Skeletal muscle cell (primary cell): ENCODE results near the gene ZNF134.

Experiments
- DNase-seq: peaks from one replicate; pipeline ENCODE4 v3.0.0-alpha.2; 2010; ENCODE audit warnings: low read depth
- H3K4me3 ChIP-seq: 2 replicates; pipeline ENCODE4 v1.5.1; 2011; ENCODE audit warnings: low read depth, mild to moderate bottlenecking, control low read depth, low read length, moderate library complexity

The ZNF134 gene

DNA sequence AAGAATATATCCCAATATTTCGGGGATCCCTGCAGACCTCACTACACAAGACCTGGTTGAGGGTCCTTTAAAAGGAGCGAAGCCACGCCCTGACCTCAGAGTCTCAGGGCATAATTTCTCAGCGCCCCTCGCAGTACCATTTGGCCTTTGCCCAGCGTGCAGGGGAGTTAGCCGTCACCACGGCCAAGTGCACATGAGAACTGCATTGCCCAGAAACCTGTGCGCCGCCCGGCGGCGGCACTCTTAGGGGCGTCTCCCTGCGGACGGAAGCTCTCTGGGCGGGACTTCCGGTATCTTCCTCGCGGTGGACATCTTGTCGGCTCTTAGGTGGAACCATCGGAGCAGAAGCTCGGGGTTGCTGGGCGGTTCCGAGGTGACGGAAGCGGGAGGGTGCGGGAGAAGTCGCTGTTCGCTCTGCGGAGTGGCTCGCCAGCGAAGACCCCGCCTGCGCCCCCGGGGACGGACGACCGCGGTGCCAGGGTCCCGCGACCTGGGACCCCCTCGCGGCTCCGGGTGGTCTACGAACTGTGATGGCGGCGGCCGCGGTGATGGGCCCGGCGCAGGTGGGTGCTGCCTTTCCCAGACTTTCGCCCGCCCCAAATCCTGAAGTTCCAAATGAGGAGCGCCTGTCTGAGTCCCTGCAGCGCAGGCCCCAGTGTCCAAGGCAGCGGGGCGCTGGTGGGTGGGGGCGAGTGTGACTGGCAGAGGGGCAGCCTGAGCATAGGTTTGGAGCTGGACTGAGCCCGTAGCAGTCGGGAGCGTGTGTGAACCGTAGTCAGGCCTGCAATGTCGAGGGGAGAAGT lies at the start of gene ZNF134:
ZNF134 (plus strand) TSS at position 302 of the 803 bp plus-strand sequence. CDS start 5,227 bp downstream, outside the sequence.
- H3K4me3 ChIP-seq = peak within 1 kb of the TSS; percentile 98
- DNase-seq = peak; percentile 54

- H3K4me3 ChIP-seq = no peak overlapping the region
- DNase-seq = no peak
Observed at GRCh38 chr19:57566396-57567265, 47.4 kb upstream of the ZNF134 start.

DNA sequence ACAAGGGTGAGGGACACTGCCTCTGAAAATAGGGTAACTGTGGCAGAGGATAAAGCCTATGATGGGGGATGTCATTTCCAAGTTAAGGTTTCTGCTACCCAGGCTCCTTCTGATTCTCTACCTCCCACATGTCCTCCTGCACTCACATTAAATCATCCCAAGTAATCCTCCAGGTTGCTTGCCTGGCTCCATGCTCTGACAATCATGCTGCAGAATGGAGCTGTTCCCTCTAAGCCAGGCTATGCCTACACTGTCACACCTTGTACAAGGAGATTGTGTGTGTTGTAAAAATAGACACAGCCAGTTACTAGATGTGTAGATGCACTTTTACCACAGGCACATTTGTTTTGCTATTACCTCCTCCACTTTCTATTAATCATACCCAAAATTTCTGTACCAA lies 43.3 kb upstream of the ZNF134 start:
- no peak overlapping the region for H3K4me3 ChIP-seq
- DNase-seq = no peak

- no peak for DNase-seq
- H3K4me3 ChIP-seq = no peak overlapping the region
Observed at GRCh38 chr19:57572415-57572947, 41.6 kb upstream of the ZNF134 start.

DNA sequence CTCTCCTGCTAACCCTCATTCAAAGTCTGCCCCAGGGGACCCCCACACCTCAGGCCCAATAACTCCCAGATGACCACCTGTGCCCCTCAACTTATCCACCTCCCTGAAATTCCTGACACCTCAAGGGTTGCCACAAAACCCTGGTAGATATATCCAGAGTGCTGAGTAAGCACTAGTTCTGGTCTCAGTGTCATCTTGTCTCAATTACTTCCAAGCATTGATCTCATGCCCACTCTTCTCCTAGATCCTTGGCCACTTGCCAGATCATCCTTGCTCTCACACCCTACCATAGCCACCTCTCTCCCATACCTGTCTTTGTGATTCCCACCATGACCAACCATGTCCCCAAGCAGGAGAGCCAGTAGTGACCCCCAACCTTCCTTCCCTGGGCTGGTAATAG lies 37.4 kb upstream of the ZNF134 start:
- DNase-seq = no peak
- H3K4me3 ChIP-seq = no peak overlapping the region

GRCh38 chr19:57578487-57579205 lies 35.4 kb upstream of the ZNF134 start, which contains the start of gene ZNF416:
Gene ZNF416 (minus strand): TSS chr19:57578911. CDS start chr19:57578704, 207 bp downstream.
- peak; percentile 94 for DNase-seq
- H3K4me3 ChIP-seq = peak within 1 kb of the TSS; percentile 82

DNA sequence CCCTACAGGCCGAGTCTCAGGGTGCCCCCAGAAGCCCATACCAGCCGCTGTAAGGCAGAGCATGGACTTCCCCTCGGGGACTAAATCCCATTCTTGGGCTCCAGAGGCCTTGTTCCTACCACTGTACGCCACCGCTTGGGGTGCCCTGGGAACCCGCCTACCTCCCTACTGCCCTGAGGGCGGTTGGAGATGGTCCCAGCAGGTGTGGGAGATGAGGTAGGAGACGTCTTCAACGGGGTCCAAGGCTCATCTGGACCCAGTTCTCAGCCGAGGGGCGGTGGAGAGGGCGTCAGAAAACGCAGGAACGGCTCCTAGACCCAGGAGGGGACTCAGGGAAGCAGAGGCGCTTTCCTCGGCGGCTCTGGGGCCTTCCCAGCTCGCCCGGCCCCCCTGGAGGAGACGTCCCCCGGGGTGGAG lies 30.9 kb upstream of the ZNF134 start:
- DNase-seq = no peak
- H3K4me3 ChIP-seq = peak overlapping the region; percentile 60

DNA sequence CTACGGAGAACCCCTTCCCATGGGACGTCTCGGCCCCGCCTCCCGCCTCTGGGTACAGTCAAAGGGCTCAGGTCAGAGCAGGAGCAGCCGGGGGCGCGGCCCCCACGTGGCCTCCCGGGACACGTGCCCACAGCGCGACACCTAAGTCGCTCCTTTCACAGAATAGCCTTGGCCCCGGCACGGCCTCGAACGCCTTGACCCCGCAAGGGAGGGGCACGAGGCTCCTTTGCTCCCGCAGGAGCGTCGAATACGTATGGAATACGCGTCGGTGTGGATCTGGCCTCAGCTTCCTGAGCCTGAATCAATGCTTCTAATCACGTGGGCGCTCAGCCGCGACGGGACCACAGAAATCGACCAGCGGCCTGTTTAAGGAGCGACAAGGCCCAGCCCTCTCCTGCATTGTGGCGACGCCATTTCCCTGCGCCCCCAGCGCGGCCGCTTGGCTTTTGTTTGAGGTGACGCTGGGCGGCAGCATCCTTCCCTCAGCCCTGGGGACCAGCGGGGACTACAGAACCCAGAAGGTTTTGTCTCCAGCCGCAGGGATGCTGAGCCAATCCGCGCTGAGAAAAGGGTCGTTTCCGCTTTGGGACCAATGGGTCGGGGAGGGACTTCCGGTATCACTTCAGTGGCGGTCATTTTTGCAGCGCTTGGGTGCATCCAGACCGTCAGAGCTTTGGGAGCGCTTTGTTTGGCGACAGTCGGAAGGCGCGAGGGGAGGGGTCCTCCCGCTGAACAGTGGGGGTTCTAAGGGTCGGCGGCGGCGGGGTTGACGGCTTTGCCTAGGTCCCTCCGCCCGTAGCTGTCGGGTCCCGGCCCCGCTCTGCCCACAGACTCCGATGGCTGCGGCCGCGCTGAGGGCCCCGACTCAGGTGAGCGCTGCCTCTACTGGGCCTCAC lies 30.3 kb upstream of the ZNF134 start, which contains the start of gene ZIK1:
ZIK1 (plus strand) TSS at position 625 of the 896 bp plus-strand sequence; CDS start at position 837, 212 bp downstream.
- H3K4me3 ChIP-seq = peak within 1 kb of the TSS; percentile 60
- peak; percentile 72 for DNase-seq

DNA sequence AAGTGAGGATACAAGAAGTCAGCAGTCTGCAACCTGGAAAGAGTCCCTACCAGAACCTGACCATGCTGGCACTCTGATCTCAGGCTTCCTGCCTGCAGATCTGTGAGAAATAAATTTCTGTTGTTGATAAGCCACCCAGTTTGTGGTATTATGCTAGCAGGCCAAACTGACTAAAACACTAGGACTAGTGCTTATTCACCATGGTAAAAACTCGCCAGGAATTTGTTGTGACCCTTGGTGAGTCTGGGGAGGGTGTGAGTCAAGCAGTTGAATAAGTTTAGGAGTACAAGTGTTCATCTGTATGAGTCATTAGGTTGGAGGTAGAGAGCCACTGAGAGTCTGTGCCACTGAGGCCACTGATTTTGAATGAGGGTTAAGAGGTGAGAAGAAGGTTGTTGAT lies 26.5 kb upstream of the ZNF134 start:
- no peak for DNase-seq
- no peak overlapping the region for H3K4me3 ChIP-seq

DNA sequence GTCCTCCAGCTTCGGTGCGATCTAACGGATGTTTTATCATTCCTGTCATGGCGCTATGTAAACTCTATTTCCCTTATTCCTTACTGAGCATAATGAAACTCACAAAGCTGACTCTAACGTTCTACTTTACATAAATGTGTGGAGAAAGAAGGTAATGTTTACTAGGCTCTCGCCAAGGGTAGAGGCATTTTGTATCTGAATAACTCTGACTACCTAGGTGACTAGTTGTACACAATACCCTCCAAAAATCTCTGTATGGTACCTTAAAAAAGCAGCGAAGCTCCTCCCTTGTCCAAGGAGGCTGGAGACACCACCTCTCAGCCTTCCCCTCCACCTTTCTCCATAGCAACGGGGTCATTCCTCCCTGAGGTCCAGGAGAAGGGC lies 14.7 kb upstream of the ZNF134 start:
- H3K4me3 ChIP-seq = peak overlapping the region; percentile 88
- no peak for DNase-seq

DNA sequence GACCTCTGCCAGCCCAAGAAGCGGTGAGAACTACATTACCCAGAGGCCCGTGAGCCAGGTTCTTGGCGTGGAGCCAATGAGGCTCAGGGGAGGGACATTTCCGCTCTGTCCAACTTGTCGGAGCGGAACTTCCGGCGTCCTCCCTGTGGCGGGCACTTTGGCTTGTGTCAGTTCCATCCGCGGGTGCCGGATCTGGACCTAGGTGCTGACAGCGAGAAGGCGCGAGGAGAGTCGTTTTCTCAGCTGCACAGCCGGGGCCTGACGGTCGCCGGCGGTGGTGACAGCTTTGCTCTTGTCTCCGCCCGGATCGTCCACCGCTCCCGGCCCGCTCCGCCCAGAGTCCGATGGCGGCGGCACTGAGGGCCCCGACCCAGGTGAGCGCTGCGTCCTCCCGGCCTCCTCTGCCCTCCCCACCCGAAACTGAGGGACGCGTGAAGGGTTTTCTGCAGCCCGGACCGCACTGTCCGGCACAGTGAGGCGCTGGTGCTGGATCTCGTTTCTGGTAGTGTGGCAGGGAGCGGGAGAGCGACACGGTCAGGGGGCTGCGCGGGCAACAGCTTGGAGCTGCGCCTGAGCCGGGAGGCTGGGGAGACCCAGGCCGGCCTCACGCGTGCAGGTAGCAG lies 14.2 kb upstream of the ZNF134 start, which contains the start of gene ZNF530:
ZNF530 (plus strand) TSS at position 125 of the 623 bp plus-strand sequence. CDS start 4,461 bp downstream, outside the sequence.
- peak within 1 kb of the TSS; percentile 88 for H3K4me3 ChIP-seq
- DNase-seq = peak; percentile 64

GRCh38 chr19:57606931-57607330 lies 7.1 kb upstream of the ZNF134 start:
- DNase-seq = no peak
- H3K4me3 ChIP-seq = no peak overlapping the region

GRCh38 chr19:57611113-57611512 lies 2.9 kb upstream of the ZNF134 start:
- DNase-seq = no peak
- H3K4me3 ChIP-seq = no peak overlapping the region

DNA sequence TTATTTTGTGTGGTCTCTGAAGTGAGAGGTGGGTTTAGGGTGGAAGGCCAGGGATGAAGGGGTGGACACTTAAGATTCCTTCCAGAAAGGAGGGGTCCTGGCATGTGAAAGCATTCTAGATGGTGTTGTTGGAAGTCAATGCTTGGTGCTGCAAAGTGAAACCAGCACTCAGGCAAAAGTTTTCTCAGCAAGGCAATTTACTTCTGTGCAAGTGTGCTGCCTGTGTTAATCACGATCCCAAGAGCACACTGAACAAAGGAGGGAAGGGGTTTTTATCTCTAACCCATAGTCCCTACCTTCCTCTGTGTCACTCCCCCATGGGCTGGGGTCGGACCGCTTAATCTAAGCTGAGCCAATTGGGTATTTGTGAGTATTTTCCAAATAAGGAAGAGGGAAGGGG lies 1.3 kb downstream of the ZNF134 start:
- peak overlapping the region; percentile 98 for H3K4me3 ChIP-seq
- DNase-seq = no peak

GRCh38 chr19:57620673-57621348 lies 6.8 kb downstream of the ZNF134 start:
- H3K4me3 ChIP-seq = no peak overlapping the region
- DNase-seq = no peak

- no peak overlapping the region for H3K4me3 ChIP-seq
- DNase-seq = no peak
Observed at GRCh38 chr19:57623091-57623490, 9.0 kb downstream of the ZNF134 start.
